Subcutaneous adipose tissue (tissue), 4 donors: ENCODE data around the gene SHISA9. TPM values are rescaled to one million over a fixed set of nuclear protein-coding genes. Genes with fewer than 3 reads are reported as not detected.

Source experiments
- total RNA-seq, 4 donors: library from RNA; depleted of rRNA; stranded (reverse); fragments of >200 nt; gene quantifications; one replicate each; pipeline ENCODE4 v1.1.0, GENCODE V29; 2016
- TF ChIP-seq, protein P1 (sequence below): fragments of 450-650 bp; IDR thresholded peaks from one replicate; pipeline ENCODE4 v1.5.1; 2016; ENCODE audit warnings: low read depth, mild to moderate bottlenecking, control low read depth, antibody characterized with exemption, moderate library complexity

SHISA9 gene
- total RNA-seq, 4 donors from 2014 or later = under 0.01 to 0.19 (median 0.17) TPM; not detected in 1

DNA sequence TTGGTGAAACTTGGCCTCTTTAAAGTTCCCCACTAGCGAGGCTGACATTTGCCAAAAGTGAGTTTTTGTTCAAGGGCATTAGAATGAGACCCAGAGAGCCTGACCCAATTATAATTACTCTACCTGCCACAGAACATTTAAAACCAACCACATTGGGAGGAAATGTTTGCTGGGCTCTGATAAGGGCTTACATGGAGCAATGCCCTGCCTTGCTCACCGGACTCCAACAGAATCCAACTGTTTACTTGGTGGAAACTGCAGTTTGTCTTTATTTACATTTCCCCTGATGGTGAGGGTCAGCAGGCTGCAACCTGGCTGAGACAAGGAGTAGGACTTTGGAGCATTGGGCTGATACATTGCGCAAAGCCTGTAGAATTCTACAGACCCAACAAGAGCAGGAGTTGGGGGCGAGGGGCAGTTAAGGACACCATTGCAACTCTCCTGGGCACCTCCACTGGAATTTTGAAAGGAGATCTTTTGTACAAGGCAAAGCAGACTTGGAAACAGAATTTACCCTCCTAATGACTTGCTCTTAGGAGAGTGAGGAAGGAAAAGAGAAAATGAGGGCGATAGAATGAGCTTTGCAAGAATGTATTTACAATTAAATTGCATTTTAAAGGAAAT lies 368.6 kb downstream of the SHISA9 start:
- TF ChIP-seq, protein P1, sequence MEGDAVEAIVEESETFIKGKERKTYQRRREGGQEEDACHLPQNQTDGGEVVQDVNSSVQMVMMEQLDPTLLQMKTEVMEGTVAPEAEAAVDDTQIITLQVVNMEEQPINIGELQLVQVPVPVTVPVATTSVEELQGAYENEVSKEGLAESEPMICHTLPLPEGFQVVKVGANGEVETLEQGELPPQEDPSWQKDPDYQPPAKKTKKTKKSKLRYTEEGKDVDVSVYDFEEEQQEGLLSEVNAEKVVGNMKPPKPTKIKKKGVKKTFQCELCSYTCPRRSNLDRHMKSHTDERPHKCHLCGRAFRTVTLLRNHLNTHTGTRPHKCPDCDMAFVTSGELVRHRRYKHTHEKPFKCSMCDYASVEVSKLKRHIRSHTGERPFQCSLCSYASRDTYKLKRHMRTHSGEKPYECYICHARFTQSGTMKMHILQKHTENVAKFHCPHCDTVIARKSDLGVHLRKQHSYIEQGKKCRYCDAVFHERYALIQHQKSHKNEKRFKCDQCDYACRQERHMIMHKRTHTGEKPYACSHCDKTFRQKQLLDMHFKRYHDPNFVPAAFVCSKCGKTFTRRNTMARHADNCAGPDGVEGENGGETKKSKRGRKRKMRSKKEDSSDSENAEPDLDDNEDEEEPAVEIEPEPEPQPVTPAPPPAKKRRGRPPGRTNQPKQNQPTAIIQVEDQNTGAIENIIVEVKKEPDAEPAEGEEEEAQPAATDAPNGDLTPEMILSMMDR = no peak

DNA sequence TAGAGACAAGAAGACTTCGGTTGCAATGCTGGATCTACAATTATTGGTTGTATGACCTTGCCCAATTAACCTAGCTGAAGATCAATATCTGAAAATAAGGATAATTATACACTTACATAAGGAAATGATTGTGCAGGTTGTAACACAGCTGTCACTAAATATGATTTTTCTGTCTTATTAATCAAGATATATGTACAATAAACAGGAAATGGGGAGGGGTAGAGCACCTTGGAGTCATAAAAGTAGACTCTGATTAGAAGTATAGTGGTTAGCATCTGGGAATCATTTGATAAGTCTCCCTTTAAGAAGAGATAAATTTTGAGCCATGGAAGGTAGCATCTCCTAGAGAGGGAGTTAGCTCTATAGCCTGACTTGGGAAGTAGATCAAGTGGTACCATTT lies 369.2 kb downstream of the SHISA9 start:
- TF ChIP-seq, protein P1 = no peak

DNA sequence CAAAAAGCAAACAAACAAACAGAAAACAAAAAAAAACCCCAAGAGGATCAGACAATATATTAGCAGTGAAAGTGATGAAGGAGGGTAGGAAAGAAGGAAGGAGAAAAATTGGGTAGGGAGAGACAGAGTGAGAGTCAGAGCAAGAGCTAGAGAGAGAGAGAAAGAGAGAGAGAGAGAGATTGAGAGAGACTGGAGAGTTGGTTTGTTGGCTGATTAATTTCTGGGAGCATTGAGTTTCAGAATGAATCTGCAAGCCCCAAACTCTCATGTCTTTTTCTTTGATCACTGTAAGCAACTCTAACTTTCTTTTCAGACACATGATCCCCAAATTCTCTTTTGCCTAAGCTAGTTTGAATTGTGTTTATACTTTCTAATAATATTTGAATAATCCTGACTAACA lies 388.1 kb downstream of the SHISA9 start:
- TF ChIP-seq, protein P1 = no peak

Other genes with a start within 250 kb of the SHISA9 start
- 10 to 100 TPM; 15.3 to 32.0 (median 23.3) TPM for gene CPPED1, start 97.7 kb upstream of the SHISA9 start, total RNA-seq